Ureter (tissue), 1 donor: ENCODE measurements around the gene TSHZ1. TPM values are rescaled to one million over a fixed set of nuclear protein-coding genes. Genes with fewer than 3 reads are reported as not detected.
"Not testable (repeated sequence)": the region's sequence is repeated elsewhere in the genome, so short reads cannot be mapped to it uniquely, and the experiment has no call there.

Experiments
- DNase-seq: peaks from one replicate; pipeline ENCODE4 v3.0.0-alpha.2; 2020; ENCODE audit warnings: low spot score
- total RNA-seq: library from RNA; stranded (reverse); gene quantifications from one replicate; pipeline ENCODE4 v1.2.4, GENCODE V29; 2023
- donor health status: DM: yes; HTN: yes; CAD: no.

Gene TSHZ1
- total RNA-seq, 1 donor from 2014 or later: 21.1 TPM

- DNase-seq: no peak
Measured at GRCh38 chr18:75316223-75316622, 105.6 kb downstream of the TSHZ1 start.

GRCh38 chr18:75316826-75317225 lies 106.2 kb downstream of the TSHZ1 start:
- DNase-seq: no peak

- no peak for DNase-seq
Measured at GRCh38 chr18:75317300-75317699, 106.7 kb downstream of the TSHZ1 start.

- DNase-seq: no peak
Measured at GRCh38 chr18:75317703-75318102, 107.1 kb downstream of the TSHZ1 start.

GRCh38 chr18:75319905-75320304 lies 109.3 kb downstream of the TSHZ1 start:
- DNase-seq: no peak

GRCh38 chr18:75320506-75320905 lies 109.9 kb downstream of the TSHZ1 start:
- DNase-seq: no peak

GRCh38 chr18:75321431-75321830 lies 110.8 kb downstream of the TSHZ1 start:
- DNase-seq: no peak

- no peak for DNase-seq
Measured at GRCh38 chr18:75322206-75322605, 111.6 kb downstream of the TSHZ1 start.

GRCh38 chr18:75323821-75324585 lies 113.4 kb downstream of the TSHZ1 start:
- DNase-seq: no peak

- no peak for DNase-seq
Measured at GRCh38 chr18:75324686-75325257, 114.2 kb downstream of the TSHZ1 start.

- not testable (repeated sequence) for DNase-seq
Measured at GRCh38 chr18:75329753-75330152, 119.2 kb downstream of the TSHZ1 start.

- DNase-seq: no peak
Measured at GRCh38 chr18:75330308-75330707, 119.7 kb downstream of the TSHZ1 start.

GRCh38 chr18:75334869-75335268 lies 124.3 kb downstream of the TSHZ1 start:
- no peak for DNase-seq

- no peak for DNase-seq
Measured at GRCh38 chr18:75335511-75335910, 124.9 kb downstream of the TSHZ1 start.

- DNase-seq: no peak
Measured at GRCh38 chr18:75336767-75337166, 126.2 kb downstream of the TSHZ1 start.

GRCh38 chr18:75337348-75337747 lies 126.8 kb downstream of the TSHZ1 start:
- DNase-seq: no peak

- DNase-seq: no peak
Measured at GRCh38 chr18:75338631-75339030, 128.0 kb downstream of the TSHZ1 start.

Other genes with a start within 250 kb of the TSHZ1 start
- gene PTGR3, start 1.7 kb upstream of the TSHZ1 start, total RNA-seq: 31.5 TPM
- not detected for gene SMIM21, start 216.9 kb downstream of the TSHZ1 start, total RNA-seq